Fibroblast of the conjunctiva (primary cell): Measurements from ENCODE around the gene TNFSF8.

Source experiments
- DNase-seq: peaks from one replicate; pipeline ENCODE4 v3.0.0-alpha.2; 2010; ENCODE audit warnings: low read depth

The TNFSF8 gene

DNA sequence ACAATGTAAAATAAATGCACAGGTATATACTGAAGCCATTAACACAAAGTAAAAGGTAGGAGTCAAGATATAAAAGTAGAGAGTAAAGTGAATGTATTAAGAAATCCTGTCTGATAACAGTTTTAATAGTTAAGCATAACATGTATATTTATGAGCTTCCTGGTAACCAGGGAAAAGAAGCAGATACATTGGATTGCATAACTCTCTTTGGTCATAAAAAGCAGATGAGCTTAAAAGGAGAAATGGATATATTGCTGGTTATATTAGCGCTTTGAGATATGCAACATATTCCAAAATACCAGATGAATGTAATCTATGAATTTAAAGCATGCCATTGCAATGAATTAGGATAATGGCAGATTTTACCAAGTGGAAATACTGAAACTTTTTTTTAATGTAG, 6.2 kb upstream of the TNFSF8 start:
- DNase-seq = no peak

DNA sequence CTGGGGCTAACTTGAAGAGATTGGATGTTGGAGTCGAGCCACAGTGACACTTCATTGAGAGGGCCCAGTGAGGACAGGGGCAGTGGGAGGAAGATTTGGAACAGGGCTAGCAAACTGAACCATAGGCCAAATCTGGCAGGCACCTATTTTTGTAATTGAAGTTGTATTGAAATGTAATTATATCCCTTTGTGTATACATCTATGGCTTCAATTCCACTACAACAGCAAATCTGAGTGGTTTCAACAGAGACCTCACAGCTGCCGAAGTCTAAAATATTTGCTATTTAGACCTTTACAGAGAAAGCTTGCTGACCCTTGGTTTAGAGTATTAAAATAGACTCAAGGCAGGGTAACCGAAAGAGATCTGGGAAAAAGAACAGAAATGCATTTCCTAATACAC, 4.7 kb upstream of the TNFSF8 start:
- no peak for DNase-seq

DNA sequence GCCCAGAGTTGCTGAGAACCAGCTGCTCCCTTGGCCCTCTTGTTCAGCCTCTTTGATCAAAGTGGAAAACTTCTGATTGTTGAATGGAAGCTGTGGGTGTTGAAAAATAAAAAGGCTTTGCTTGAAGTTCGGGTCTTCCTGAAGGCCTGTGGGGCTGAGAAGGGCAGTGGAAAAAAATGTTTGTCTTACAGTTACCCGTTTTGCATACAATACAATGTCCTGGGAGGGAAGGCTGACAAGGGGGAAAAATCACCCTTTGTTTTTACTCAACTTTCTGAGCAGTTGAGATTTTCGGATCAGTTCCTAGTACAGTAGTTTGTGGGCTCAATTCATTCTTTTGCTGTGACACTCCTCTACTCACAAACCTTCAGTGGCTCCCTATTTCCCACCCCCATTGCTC, 2.1 kb upstream of the TNFSF8 start:
- no peak for DNase-seq

DNA sequence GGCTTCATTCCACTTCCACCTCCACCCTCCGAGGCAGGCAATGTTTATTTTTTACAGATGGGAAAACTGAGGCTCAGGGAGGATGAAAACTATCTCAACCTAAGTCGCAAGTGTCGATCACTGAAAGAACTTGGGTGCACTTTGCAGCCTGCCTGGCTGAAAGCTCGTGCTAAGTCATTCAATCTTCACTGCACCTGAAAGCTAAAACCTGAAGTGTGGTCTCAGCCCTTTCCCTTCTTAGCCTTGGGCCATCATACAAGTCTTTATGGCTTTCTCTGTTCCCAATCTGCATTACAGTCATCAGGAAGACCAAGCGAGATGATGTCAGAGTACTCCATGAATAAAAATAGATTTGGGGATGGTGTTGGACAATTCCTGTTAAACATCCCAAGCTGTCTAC, 1.0 kb upstream of the TNFSF8 start:
- no peak for DNase-seq

DNA sequence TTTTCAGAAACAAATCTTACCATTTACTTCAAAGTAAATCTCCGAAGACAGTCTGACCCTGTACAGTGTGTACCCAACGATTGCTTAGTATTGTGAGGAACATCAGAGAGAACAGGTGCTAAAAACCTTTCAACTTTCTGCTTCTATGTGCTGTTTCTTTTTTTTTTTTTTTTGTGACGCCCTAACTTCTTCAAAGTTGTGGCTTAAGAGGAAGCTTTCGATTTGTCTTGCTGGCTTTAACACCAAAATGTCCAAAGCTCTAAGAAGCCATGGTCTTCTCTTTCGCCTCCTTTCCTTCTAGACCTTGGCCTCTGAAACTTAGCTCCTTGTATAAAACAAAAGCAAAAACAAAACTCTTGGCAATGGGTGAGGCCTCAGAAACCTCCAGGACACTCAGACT, 1.2 kb downstream of the TNFSF8 start:
- no peak for DNase-seq

- DNase-seq = no peak
Observed at GRCh38 chr9:114928671-114929070, 1.7 kb downstream of the TNFSF8 start.

DNA sequence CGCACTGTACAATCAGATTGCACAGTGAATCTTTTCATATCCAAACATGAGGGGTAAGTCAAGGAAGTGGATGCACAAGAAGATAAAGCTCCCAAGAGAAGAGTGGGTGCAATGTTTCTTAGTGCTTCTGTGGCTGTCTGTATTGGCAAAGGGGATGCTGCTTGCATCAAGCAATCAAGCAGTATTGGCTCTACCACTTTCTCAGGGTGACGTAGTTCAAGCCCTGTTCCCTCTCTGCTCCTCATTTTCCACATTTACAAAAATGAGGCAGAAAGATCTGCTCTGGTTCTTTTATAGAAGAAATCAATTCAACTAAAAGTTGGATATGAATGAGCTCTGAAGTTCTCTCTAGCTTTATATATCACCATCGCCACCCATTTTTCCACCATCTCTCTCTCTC, 2.3 kb downstream of the TNFSF8 start:
- DNase-seq = no peak

DNA sequence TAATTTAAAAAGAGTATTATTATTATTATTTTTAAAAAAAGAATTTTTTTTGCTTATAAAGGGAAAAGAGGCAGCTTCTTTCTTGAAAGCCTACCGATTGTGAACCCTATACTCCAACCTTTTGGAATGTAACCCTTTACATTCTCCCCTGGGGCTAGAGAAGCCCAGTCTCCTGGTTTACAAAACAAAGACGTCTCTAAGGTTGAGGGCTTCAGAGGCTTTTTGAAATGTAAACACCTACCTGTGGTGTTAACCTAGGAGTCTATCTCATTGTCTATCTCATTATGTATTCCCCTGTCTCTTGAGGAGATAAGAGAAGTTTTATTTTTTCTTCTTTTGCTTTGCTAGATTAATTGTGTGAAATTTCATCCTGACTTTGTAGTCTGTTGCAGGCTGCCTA, 4.7 kb downstream of the TNFSF8 start:
- no peak for DNase-seq

- no peak for DNase-seq
Observed at GRCh38 chr9:114925039-114925438, 5.4 kb downstream of the TNFSF8 start.

DNA sequence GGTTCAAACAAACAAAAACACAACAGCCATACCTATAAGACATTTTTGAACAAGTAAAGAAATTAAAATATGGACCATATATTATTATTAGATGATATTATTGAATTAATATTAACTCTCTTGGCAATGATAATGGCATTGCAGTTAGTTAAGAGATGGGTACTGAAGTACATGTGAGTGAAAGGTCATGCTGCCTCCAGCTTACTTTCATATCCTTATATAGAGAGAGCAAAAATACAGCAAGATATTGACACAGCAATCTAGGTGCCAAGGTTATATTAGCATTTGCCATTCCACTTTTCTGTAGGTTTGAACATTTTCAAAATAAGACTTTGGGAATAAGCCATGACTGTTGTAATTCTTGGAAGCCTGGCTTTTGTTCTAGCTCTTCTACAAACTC, 6.1 kb downstream of the TNFSF8 start:
- DNase-seq = no peak

- DNase-seq = no peak
Observed at GRCh38 chr9:114923918-114924317, 6.5 kb downstream of the TNFSF8 start.

GRCh38 chr9:114921171-114921570, 9.2 kb downstream of the TNFSF8 start:
- DNase-seq = no peak

DNA sequence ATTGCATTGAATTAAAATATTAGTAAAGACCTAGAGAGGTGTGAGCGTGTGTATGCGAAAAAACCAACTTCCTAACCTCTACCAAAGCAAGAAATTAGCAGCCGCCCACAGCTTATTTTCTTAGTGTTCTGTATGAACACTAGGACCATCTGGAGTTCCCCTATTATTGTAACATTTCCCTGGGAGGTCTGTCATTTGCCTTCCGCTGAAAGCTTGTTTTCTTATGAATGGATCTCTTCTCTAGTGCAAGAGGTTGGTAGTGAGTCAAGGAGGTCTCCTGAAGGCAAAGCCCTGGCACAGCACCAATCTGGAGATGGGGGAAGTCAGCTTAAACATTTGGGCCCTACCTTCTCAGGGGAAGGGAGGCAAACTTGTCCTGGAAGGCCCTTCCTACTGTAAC, 10.8 kb downstream of the TNFSF8 start:
- no peak for DNase-seq

DNA sequence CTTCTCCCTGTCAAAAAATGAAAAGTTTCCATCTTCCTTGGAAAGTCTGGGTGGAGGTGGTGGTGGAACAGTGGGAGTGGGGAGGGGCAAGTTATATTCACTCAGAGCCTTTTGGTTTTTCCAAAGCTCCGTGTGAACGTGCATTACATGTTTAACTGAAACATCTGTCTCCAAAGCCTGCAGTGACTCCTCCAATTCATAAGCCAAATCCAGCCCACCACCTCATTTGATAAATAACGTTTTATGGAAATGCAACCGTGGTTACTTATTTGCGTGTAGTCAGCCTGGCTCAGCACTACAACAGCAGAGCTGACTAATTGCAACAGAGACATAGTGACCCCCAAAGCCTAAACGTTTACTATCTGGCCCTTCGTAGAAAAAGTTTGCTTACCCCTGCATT, 13.9 kb downstream of the TNFSF8 start:
- no peak for DNase-seq

GRCh38 chr9:114914139-114914538, 16.3 kb downstream of the TNFSF8 start:
- DNase-seq = no peak

DNA sequence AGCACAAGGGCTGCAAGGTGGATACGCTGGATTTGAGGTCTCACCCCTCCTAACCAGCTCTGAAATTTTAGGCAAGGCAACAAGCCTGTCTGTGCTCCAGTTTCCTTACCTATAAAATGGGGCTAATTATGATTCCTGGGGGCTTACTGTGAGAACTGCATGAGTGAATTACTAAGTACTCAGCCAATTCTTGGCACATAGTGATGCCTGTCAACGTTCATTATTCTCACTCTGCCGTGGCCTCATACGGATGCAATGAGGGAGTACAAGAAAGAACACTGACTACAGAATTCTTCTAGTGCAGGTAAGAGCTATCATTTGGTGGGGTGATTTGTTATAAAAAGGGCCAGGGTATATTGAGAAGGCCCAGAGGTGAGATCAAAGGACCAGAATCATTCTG, 16.7 kb downstream of the TNFSF8 start:
- DNase-seq = no peak

- DNase-seq = no peak
Observed at GRCh38 chr9:114913217-114913616, 17.2 kb downstream of the TNFSF8 start.

- DNase-seq = no peak
Observed at GRCh38 chr9:114911167-114911821, 19.1 kb downstream of the TNFSF8 start.

- no peak for DNase-seq
Observed at GRCh38 chr9:114910541-114910940, 19.9 kb downstream of the TNFSF8 start.

- no peak for DNase-seq
Observed at GRCh38 chr9:114909661-114910060, 20.7 kb downstream of the TNFSF8 start.

- DNase-seq = no peak
Observed at GRCh38 chr9:114908805-114909448, 21.5 kb downstream of the TNFSF8 start.

DNA sequence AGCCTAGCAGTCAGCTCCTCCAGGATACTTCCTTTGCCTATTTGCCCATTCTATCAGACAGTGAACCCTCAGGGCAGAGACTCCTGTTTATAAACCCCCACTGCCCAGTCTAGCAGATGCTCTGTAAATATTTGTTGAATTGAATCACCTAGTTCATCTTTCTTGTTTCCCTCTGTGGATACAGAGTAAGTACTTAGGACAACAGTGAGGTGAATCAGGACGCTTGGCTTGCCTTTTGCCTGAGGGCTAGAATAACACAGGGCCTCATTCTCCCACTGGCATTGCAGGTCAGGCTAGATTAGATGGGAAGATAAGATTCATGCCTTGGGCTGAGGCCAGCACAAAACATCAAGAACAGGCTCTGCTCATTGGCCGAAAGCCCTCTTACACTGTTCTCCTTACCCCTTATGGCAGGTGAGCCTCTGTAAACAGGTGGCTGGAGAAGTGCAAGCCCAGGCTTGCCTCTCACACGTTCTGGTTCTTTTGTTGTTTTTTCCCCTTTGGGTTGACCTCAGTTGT, 22.2 kb downstream of the TNFSF8 start:
- DNase-seq = no peak

DNA sequence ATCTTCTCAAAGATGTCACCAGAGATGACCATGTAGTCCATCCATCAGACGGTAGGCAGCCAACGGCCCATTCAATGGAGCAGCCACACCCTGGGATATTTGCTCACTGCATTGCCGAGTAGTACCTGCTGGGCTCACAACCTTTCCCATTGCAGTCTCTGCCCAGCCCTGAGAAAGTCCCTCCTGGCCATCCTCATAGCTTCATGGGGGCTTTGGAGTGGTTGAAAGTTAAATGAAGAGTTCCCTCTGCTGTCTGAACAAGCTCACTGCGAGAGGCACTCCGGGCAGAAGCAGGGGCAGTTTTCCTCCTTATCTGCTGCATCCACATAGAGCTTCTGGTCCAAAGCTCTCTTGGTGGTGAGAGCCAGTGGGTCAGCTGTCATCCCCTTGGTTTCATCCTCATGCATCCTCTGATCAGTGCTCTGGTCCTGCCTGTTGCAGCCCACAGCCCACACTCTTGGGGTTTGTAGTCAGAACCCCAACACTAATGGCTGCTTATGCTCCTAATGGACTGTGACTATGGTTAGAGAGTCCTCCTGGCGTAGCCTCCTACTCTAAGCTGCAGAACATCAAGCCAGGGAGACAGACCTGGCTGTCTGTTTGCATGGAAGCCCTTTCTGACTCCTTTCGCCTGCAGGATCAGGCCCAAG, 23.3 kb downstream of the TNFSF8 start:
- no peak for DNase-seq
